ENCODE measurements around the gene HMG20B. TPM values are rescaled to one million over a fixed set of nuclear protein-coding genes. Genes with fewer than 3 reads are reported as not detected.

The HMG20B gene
- total and polyA plus RNA-seq, 2 of the 8 experiments (the other 6 are each of a cell fraction or from before 2014, with no cell fraction given), result 42.9 to 74.2 TPM

- H3K56ac ChIP-seq (replicated peaks; ENCODE audit: insufficient read length, low read depth, low read length), result no peak overlapping the region
- no peak overlapping the region for H4K8ac ChIP-seq (ENCODE audit: extremely low read depth, insufficient read depth, low read length)
- H3K23ac ChIP-seq (ENCODE audit: insufficient read length), result no peak overlapping the region
- H3K9ac ChIP-seq (replicated peaks in 1 of 4; ENCODE audit: extremely low read depth in 1 of 4, low read depth in 3 of 4, low read length in 3 of 4), result no peak overlapping the region
- no peak overlapping the region for H3K4me2 ChIP-seq (ENCODE audit: insufficient read depth in 1 of 2, low read depth in 2 of 2, low read length in 2 of 2)
- H2AK5ac ChIP-seq (ENCODE audit: low read depth, low read length), result no peak overlapping the region
- H2BK15ac ChIP-seq (ENCODE audit: low read length), result no peak overlapping the region
- H4K91ac ChIP-seq (replicated peaks; ENCODE audit: insufficient read length, low read length), result no peak overlapping the region
- H3K79me2 ChIP-seq (ENCODE audit: control insufficient read depth in 1 of 2, insufficient read depth in 2 of 2, low read length in 2 of 2), result no peaks in the 10 kb centered on the region
- H3K79me1 ChIP-seq (ENCODE audit: low read depth, low read length), result 0 out of 2 replicates have a peak, but pooled peaks cover 2% of the 10 kb centered on the region
- H2BK5ac ChIP-seq (ENCODE audit: low read depth, low read length), result no peak overlapping the region
- WGBS, 2 experiments (ENCODE audit: extremely low coverage in 1 of 2, insufficient coverage in 1 of 2, insufficient read length in 1 of 2, insufficient replicate concordance in 2 of 2, low coverage in 1 of 2, low lambda C conversion rate in 2 of 2, missing lambda C conversion rate in 1 of 2), result 92% methylated on average over 12 of the region's 14 CpGs; no CpG with 5 or more reads in 1 of the 2 experiments
- no peak overlapping the region for H3K14ac ChIP-seq (ENCODE audit: insufficient read length)
- peaks cover 3 to 11% (median 6%) of the 10 kb centered on the region in 4 experiments; a peak in 6 of 7 replicates for H3K4me1 ChIP-seq (replicated peaks in 1 of 4; ENCODE audit: control insufficient read depth in 3 of 4, insufficient read depth in 4 of 4, low read length in 3 of 4)
- no peak overlapping the region for H3K27ac ChIP-seq (ENCODE audit: low read depth, low read length)
- DNase-seq (ENCODE audit: low read depth in 1 of 2, low spot score in 2 of 2) (no peak), FAIRE-seq (no peak)
- no peak overlapping the region for H2BK120ac ChIP-seq (replicated peaks; ENCODE audit: low read depth, low read length)
- H3K18ac ChIP-seq (ENCODE audit: extremely low read depth, low read length), result no peak overlapping the region
- ChIA-PET CTCF (ENCODE audit: partially characterized antibody) (interaction anchor here (1.9 to 6.9 kb wide), 3 partner anchors 9 to 84 kb away, joined by 4 to 54 read pairs (median 7); no protein-coding TSS in a partner anchor), POLR2A (ENCODE audit: partially characterized antibody) (interaction anchor here (4.0 kb wide), 1 partner anchor 9 kb away, joined by 30 read pairs; no protein-coding TSS in a partner anchor)
- no peak overlapping the region for H3K4me3 ChIP-seq (ENCODE audit: extremely low read depth in 1 of 4, insufficient read depth in 2 of 4, low read depth in 3 of 4, low read length in 4 of 4)
- peaks cover 7 to 38% (median 23%) of the 10 kb centered on the region in 4 experiments; a peak in 7 of 8 replicates for H3K36me3 ChIP-seq (ENCODE audit: control insufficient read depth in 2 of 4, insufficient read depth in 4 of 4, low read length in 3 of 4)
- H3K4ac ChIP-seq (replicated peaks; ENCODE audit: insufficient read length, low read depth, low read length), result no peak overlapping the region
- no peak overlapping the region for H2BK20ac ChIP-seq (ENCODE audit: low read length)
- no peaks in the 10 kb centered on the region; the same call in 1 of the 2 replicates for H3K23me2 ChIP-seq (ENCODE audit: low read depth, low read length)
- no peaks in the 10 kb centered on the region for H3K27me3 ChIP-seq (replicated peaks in 1 of 4; ENCODE audit: control insufficient read depth in 3 of 4, extremely low read depth in 1 of 4, insufficient read depth in 3 of 4, low read length in 3 of 4)
- H4K5ac ChIP-seq (ENCODE audit: insufficient read length, low read depth, low read length), result no peak overlapping the region
- no peak overlapping the region for H2BK12ac ChIP-seq (ENCODE audit: low read depth, low read length)
- peaks cover 8 to 17% of the 10 kb centered on the region in 2 experiments for H4K20me1 ChIP-seq (replicated peaks in 1 of 2; ENCODE audit: control insufficient read depth in 1 of 2, insufficient read depth in 2 of 2, low read length in 2 of 2)
- H2AFZ ChIP-seq (ENCODE audit: low read length), result no peak overlapping the region
- TF ChIP-seq BACH1 (IDR thresholded peaks at IDR 0.05; ENCODE audit: low read length), result no peak
- no peak for TF ChIP-seq SAP30 (IDR thresholded peaks at IDR 0.05; ENCODE audit: insufficient read depth, insufficient replicate concordance, low read length)
- H3K9me3 ChIP-seq (ENCODE audit: insufficient read depth in 2 of 2, low read depth in 1 of 2, low read length in 1 of 2), result no peaks in the 10 kb centered on the region
These were observed 37.2 kb upstream of the HMG20B start for GRCh38 chr19:3535563-3535965.
